Endothelial cell of umbilical vein (primary cell): ENCODE results near the gene MFN2. TPM values are rescaled to one million over a fixed set of nuclear protein-coding genes. Genes with fewer than 3 reads are reported as not detected.
A peak's percentile ranks its signal among the peaks of the same experiment; 100 is the strongest.

Experiments
- BruUV-seq: library from RNA; stranded (reverse); fragments of 400-500 nt; replicated peaks from 2 replicates; lab custom pipeline; 2021; lab: Mats Ljungman, UMichigan
- CTCF ChIA-PET: fragments of 300-600, 350-600 bp; sonication (Branson Sonifier 250); formaldehyde crosslinking; loops from one replicate; lab custom pipeline; 2021; ENCODE audit warnings: antibody characterized with exemption, inconsistent platforms; lab: Charles Lee
- POLR2A ChIA-PET: fragments of 300-600, 350-600 bp; sonication (Branson Sonifier 250); formaldehyde crosslinking; loops from one replicate; lab custom pipeline; 2021; ENCODE audit warnings: antibody characterized with exemption, inconsistent platforms; lab: Charles Lee
- DNase-seq: peaks from one replicate; pipeline ENCODE4 v3.0.0-alpha.2; 2011; ENCODE audit warnings: low read depth, low spot score
- FAIRE-seq: peaks from 2 replicates; lab custom pipeline; 2011; peaks lifted over from hg19 to GRCh38; lab: Jason Lieb, UNC
- H2AFZ ChIP-seq: 2 replicates; pipeline ENCODE4 v1.6.0; 2012; ENCODE audit warnings: low read depth, low read length, control low read depth, inconsistent platforms
- H3K27ac ChIP-seq: 2 replicates; pipeline ENCODE4 v1.5.1; 2011; ENCODE audit warnings: low read depth, mild to moderate bottlenecking, control low read depth, low read length, moderate library complexity; ENCODE audit not compliant: insufficient read depth
- H3K27me3 ChIP-seq, 2 experiments: 2 replicates each; pipeline versions ENCODE4 v1.6.0 to v1.6.1; 2011; ENCODE audit warnings: low read length in 2 of 2, mixed read lengths in 1 of 2; ENCODE audit not compliant: control insufficient read depth in 2 of 2, insufficient read depth in 2 of 2
- H3K36me3 ChIP-seq, 2 experiments: 2 replicates in 1 of 2; 3 replicates in 1 of 2; pipeline ENCODE4 v1.5.1; 2011; ENCODE audit warnings: low read length in 2 of 2, mild to moderate bottlenecking in 1 of 2, moderate library complexity in 1 of 2; ENCODE audit not compliant: control insufficient read depth in 2 of 2, insufficient read depth in 2 of 2; ENCODE audit errors: extremely low read depth in 1 of 2
- H3K4me1 ChIP-seq: 3 replicates; pipeline ENCODE4 v1.5.1; 2011; ENCODE audit warnings: mild to moderate bottlenecking, low read length; ENCODE audit not compliant: control insufficient read depth, insufficient read depth; ENCODE audit errors: extremely low read depth
- H3K4me2 ChIP-seq: 2 replicates; pipeline ENCODE4 v1.6.1; 2011; ENCODE audit warnings: low read length, control low read depth, mixed read lengths; ENCODE audit not compliant: insufficient read depth
- H3K4me3 ChIP-seq, 3 experiments: fragments of 200-600 bp in 1 of 3; sonication (generic), shearing (Covaris generic) in 1 of 3; replicated peaks in 1 of 3; 2 replicates each; pipeline ENCODE4 v1.5.1; 2011 to 2016; ENCODE audit warnings: control low read depth in 3 of 3, low read length in 3 of 3, mild to moderate bottlenecking in 2 of 3, inconsistent platforms in 1 of 3, low read depth in 1 of 3, moderate library complexity in 1 of 3; ENCODE audit not compliant: insufficient read depth in 1 of 3
- H3K79me2 ChIP-seq: 2 replicates; pipeline ENCODE4 v1.6.0; 2012; ENCODE audit warnings: low read length, inconsistent platforms; ENCODE audit not compliant: control insufficient read depth, insufficient read depth
- H3K9ac ChIP-seq: replicated peaks from 2 replicates; pipeline ENCODE3; 2011; ENCODE audit warnings: low read length, control low read depth; ENCODE audit not compliant: insufficient read depth; ENCODE audit errors: extremely low read depth
- H3K9me1 ChIP-seq: replicated peaks from 3 replicates; pipeline ENCODE4 v1.6.0; 2011; ENCODE audit warnings: mild to moderate bottlenecking, low read length; ENCODE audit not compliant: control insufficient read depth, insufficient read depth; ENCODE audit errors: extremely low read depth
- H3K9me3 ChIP-seq: replicated peaks from 2 replicates; pipeline ENCODE4 v1.5.1; 2012; ENCODE audit warnings: low read length, inconsistent platforms; ENCODE audit not compliant: control insufficient read depth, insufficient read depth
- H4K20me1 ChIP-seq: replicated peaks from 2 replicates; pipeline ENCODE3; 2011; ENCODE audit warnings: mild to moderate bottlenecking, low read length; ENCODE audit not compliant: control insufficient read depth, insufficient read depth; ENCODE audit errors: extremely low read depth
- EZH2 ChIP-seq: IDR thresholded peaks from 2 replicates; pipeline ENCODE4 v1.6.1; 2012; ENCODE audit warnings: borderline replicate concordance, low read depth, mild to moderate bottlenecking, moderate library complexity, low read length, inconsistent platforms; ENCODE audit not compliant: severe bottlenecking
- FOS ChIP-seq: IDR thresholded peaks from 2 replicates; pipeline ENCODE4 v1.6.1; 2011; ENCODE audit warnings: mild to moderate bottlenecking, low read length, moderate library complexity, borderline replicate concordance; ENCODE audit not compliant: insufficient read depth
- GATA2 ChIP-seq: IDR thresholded peaks from 2 replicates; pipeline ENCODE4 v1.7.0; 2011; ENCODE audit warnings: low read depth, mild to moderate bottlenecking, moderate library complexity, mixed read lengths, low read length; ENCODE audit not compliant: insufficient read length, insufficient read depth
- JUN ChIP-seq: IDR thresholded peaks from 2 replicates; pipeline ENCODE4 v1.6.1; 2011; ENCODE audit warnings: borderline replicate concordance, low read depth; ENCODE audit not compliant: insufficient read length, insufficient read depth
- MYC ChIP-seq: IDR thresholded peaks from one replicate; pipeline ENCODE4 v1.6.1; 2011; ENCODE audit warnings: mild to moderate bottlenecking, low read depth, low read length
- POLR2A ChIP-seq: IDR thresholded peaks from 2 replicates; pipeline ENCODE4 v1.6.1; 2012; ENCODE audit warnings: low read depth, mild to moderate bottlenecking, control low read depth, low read length
- POLR2AphosphoS5 ChIP-seq: IDR thresholded peaks from 2 replicates; pipeline ENCODE4 v1.6.1; 2012; ENCODE audit warnings: low read depth, mild to moderate bottlenecking, control low read depth, low read length, moderate library complexity; ENCODE audit not compliant: insufficient read depth
- dilution Hi-C: fragments of 300-500 bp; cut with MboI; formaldehyde crosslinking; loops from one replicate; pipeline ENCODE4 v1.15.0; 2019; ENCODE audit warnings: low sequenced_read_pairs; ENCODE audit not compliant: extremely low pct_ligation_motif_present
- intact Hi-C: fragments of 100-400 bp; cut with micrococcal nuclease; formaldehyde crosslinking; loops from one replicate; pipeline ENCODE4 v1.10.0; 2022
- polyA plus RNA-seq, 4 experiments: library from polyadenylated mRNA; depleted of rRNA in 3 of 4; stranded (reverse) in 3 of 4; unstranded in 1 of 4; fragments of >200 nt; gene quantifications; 2 replicates each; pipeline versions ENCODE4 v1.2.1 to v1.2.3, GENCODE V29; 2011 to 2012; ENCODE audit warnings: missing spikeins in 1 of 4
- total RNA-seq: library from RNA; stranded (reverse); gene quantifications from 2 replicates; pipeline ENCODE4 v1.2.3, GENCODE V29; 2021
- TF ChIP-seq, protein P1 (sequence below), 2 donors: IDR thresholded peaks; 1 replicate in 1 of 2; 2 replicates in 1 of 2; pipeline ENCODE4 v1.5.1; 2011; ENCODE audit warnings: low read length in 2 of 2, mild to moderate bottlenecking in 2 of 2, moderate library complexity in 2 of 2, control low read depth in 1 of 2, inconsistent platforms in 1 of 2, low read depth in 1 of 2; ENCODE audit not compliant: insufficient read depth in 1 of 2; ENCODE audit errors: extremely low read depth in 1 of 2
- TF ChIP-seq, protein P2 (sequence below): IDR thresholded peaks from 2 replicates; pipeline ENCODE4 v1.6.1; 2011; ENCODE audit not compliant: insufficient read depth, insufficient read length

MFN2 gene
- total and polyA plus RNA-seq, 2 donors (not counting 3 experiments of a cell fraction or from before 2014, with no cell fraction given): 51.4 to 82.4 TPM

DNA sequence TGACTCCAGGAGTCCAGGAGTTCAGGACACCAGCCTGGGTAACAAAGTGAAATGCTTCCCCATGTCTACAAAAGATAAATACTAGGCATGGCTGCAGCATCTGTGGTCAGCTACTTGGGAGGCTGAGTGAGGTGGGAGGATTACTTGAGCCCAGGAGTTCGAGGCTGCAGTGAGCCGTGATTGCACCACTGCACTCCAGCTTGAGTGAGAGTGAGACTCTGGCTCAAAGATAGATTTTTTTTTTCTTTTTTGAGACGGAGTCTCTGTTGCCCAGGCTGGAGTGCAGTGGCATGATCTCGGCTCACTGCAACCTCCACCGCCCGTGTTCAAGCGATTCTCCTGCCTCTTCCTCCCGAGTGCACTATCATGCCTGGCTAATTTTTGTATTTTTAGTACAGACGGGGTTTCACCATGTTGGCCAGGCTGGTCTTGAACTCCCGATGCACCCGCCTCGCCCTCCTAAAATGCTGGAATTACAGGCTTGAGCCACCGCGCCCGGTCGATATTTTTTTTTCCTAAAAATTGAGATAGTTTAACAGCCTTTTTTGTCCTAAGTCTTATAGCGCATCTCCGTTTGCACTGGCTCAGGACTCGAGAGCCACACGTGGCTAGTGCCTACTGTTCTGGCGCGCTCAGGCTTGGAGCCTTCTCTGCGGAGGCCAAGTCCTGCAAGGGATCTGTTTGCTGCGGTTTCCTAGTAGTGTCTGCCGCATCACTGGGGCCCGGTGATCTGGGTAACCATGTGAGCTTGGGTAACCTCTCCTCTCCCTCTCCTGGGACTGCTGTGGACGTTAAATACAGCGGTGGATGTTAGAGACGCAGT, 1.0 kb upstream of the MFN2 start:
- Histone ChIP-seq H3K9me3 (no peaks in the 10 kb centered on the region), H3K79me2 (peaks cover 36% of the 10 kb centered on the region), H3K36me3 (peaks cover 5 to 21% of the 10 kb centered on the region in 2 experiments), H3K27me3 (no peaks in the 10 kb centered on the region), H3K27ac (peak overlapping the region; percentile 35), H3K4me3 (peak overlapping the region in 2 of 3 experiments; percentile 20 to 94), H4K20me1 (no peaks in the 10 kb centered on the region), H3K4me1 (peaks cover 16% of the 10 kb centered on the region), H2AFZ (peak overlapping the region; percentile 87), H3K9ac (no peak overlapping the region), H3K9me1 (no peaks in the 10 kb centered on the region), H3K4me2 (peak overlapping the region; percentile 79)
- DNase-seq: no peak
- POLR2A ChIA-PET: interaction anchor here (0.8 to 4.3 kb wide), 6 partner anchors 11 to 242 kb away, joined by 3 to 100 read pairs (median 4); partner anchors contain the start of gene MIIP
- FAIRE-seq: no peak
- intact Hi-C loops (no loop called here), dilution Hi-C loops (no loop called here)
- CTCF ChIA-PET: interaction anchor here (0.9 to 1.2 kb wide), 2 partner anchors 12 to 71 kb away, joined by 3 to 6 read pairs; no protein-coding TSS in a partner anchor
- BruUV-seq: no TSS peak
- no peak for TF ChIP-seq POLR2AphosphoS5
- TF ChIP-seq POLR2A: no peak
- no peak for TF ChIP-seq MYC
- no peak for TF ChIP-seq JUN
- TF ChIP-seq FOS: no peak
- TF ChIP-seq EZH2: no peak
- TF ChIP-seq, protein P1, sequence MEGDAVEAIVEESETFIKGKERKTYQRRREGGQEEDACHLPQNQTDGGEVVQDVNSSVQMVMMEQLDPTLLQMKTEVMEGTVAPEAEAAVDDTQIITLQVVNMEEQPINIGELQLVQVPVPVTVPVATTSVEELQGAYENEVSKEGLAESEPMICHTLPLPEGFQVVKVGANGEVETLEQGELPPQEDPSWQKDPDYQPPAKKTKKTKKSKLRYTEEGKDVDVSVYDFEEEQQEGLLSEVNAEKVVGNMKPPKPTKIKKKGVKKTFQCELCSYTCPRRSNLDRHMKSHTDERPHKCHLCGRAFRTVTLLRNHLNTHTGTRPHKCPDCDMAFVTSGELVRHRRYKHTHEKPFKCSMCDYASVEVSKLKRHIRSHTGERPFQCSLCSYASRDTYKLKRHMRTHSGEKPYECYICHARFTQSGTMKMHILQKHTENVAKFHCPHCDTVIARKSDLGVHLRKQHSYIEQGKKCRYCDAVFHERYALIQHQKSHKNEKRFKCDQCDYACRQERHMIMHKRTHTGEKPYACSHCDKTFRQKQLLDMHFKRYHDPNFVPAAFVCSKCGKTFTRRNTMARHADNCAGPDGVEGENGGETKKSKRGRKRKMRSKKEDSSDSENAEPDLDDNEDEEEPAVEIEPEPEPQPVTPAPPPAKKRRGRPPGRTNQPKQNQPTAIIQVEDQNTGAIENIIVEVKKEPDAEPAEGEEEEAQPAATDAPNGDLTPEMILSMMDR (IDR thresholded peaks at IDR 0.05; ENCODE audit: extremely low read depth in 1 of 2, insufficient read depth in 1 of 2, low read depth in 1 of 2, low read length in 2 of 2): no peak
- no peak for TF ChIP-seq GATA2
- TF ChIP-seq, protein P2, sequence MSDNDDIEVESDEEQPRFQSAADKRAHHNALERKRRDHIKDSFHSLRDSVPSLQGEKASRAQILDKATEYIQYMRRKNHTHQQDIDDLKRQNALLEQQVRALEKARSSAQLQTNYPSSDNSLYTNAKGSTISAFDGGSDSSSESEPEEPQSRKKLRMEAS: no peak
